ENCODE measurements around the gene NUMB. TPM values are rescaled to one million over a fixed set of nuclear protein-coding genes. Genes with fewer than 3 reads are reported as not detected.

The NUMB gene
- total RNA-seq, 1 experiment from 2014 or later: 22.2 TPM

GRCh38 chr14:73338551-73338950, 119.8 kb downstream of the NUMB start:
- CTCF ChIA-PET: no interaction called here
- BruUV-seq (replicated peaks): no TSS peak
- no peak overlapping the region for H3K4me2 ChIP-seq (ENCODE audit: low read length)

GRCh38 chr14:73333031-73333430, 125.3 kb downstream of the NUMB start:
- ATAC-seq (no peak), DNase-seq (no peak)
- Histone ChIP-seq H3K4me1 (ENCODE audit: insufficient read depth, low read length) (no peaks in the 10 kb centered on the region), H3K9me2 (replicated peaks; ENCODE audit: low read length) (no peaks in the 10 kb centered on the region), H3K27ac (ENCODE audit: low read length) (no peak overlapping the region), H3K9ac (ENCODE audit: low read length) (no peak overlapping the region), H4K20me1 (ENCODE audit: low read length) (no peaks in the 10 kb centered on the region), H3K27me3 (ENCODE audit: low read length) (no peaks in the 10 kb centered on the region), H3F3A (ENCODE audit: low read length, unreplicated experiment) (no peaks in the 10 kb centered on the region), H3K4me2 (ENCODE audit: low read length) (no peak overlapping the region), H3K36me3 (ENCODE audit: low read depth, low read length) (no peaks in the 10 kb centered on the region), H3K4me3 (ENCODE audit: low read length) (no peak overlapping the region), H3K79me2 (ENCODE audit: low read length) (no peaks in the 10 kb centered on the region), H2AFZ (ENCODE audit: low read length) (no peak overlapping the region), H3K9me3 (ENCODE audit: low read length) (no peaks in the 10 kb centered on the region)
- TF ChIP-seq CTCF (conservative IDR thresholded peaks at IDR 0.05; ENCODE audit: low read depth, low read length) (no peak), EZH2 (IDR thresholded peaks at IDR 0.05; ENCODE audit: low read length, unreplicated experiment) (no peak), EZH2phosphoT487 (IDR thresholded peaks at IDR 0.05; ENCODE audit: borderline replicate concordance, low read length) (no peak)
- intact Hi-C loops (cut with micrococcal nuclease): no loop called here
- ChIA-PET CTCF (no interaction called here), POLR2A (ENCODE audit: unreplicated experiment) (interaction anchor here (0.6 kb wide), 1 partner anchor 207 kb away, joined by 4 read pairs; no protein-coding TSS in a partner anchor)
- no TSS peak for BruUV-seq (replicated peaks)

More at GRCh38 chr14:73338551-73338950, 119.8 kb downstream of the NUMB start:
- no peaks in the 10 kb centered on the region for H4K20me1 ChIP-seq (ENCODE audit: low read length)
- no peaks in the 10 kb centered on the region for H3K4me1 ChIP-seq (ENCODE audit: insufficient read depth, low read length)
- no peaks in the 10 kb centered on the region for H3K36me3 ChIP-seq (ENCODE audit: low read depth, low read length)
- H3K79me2 ChIP-seq (ENCODE audit: low read length): no peaks in the 10 kb centered on the region
- H3K27me3 ChIP-seq (ENCODE audit: low read length): no peaks in the 10 kb centered on the region
- no peak overlapping the region for H3K4me3 ChIP-seq (ENCODE audit: low read length)
- no peaks in the 10 kb centered on the region for H3K9me2 ChIP-seq (replicated peaks; ENCODE audit: low read length)
- H2AFZ ChIP-seq (ENCODE audit: low read length): no peak overlapping the region
- H3K9ac ChIP-seq (ENCODE audit: low read length): no peak overlapping the region
- no peaks in the 10 kb centered on the region for H3F3A ChIP-seq (ENCODE audit: low read length, unreplicated experiment)
- ATAC-seq (no peak), DNase-seq (no peak)
- intact Hi-C loops (cut with micrococcal nuclease): no loop called here
- H3K27ac ChIP-seq (ENCODE audit: low read length): no peak overlapping the region
- POLR2A ChIA-PET (ENCODE audit: unreplicated experiment): no interaction called here
- TF ChIP-seq EZH2phosphoT487 (IDR thresholded peaks at IDR 0.05; ENCODE audit: borderline replicate concordance, low read length): no peak
- TF ChIP-seq EZH2 (IDR thresholded peaks at IDR 0.05; ENCODE audit: low read length, unreplicated experiment): no peak
- TF ChIP-seq CTCF (conservative IDR thresholded peaks at IDR 0.05; ENCODE audit: low read depth, low read length): no peak
- H3K9me3 ChIP-seq (ENCODE audit: low read length): no peaks in the 10 kb centered on the region

GRCh38 chr14:73325630-73326299, 132.6 kb downstream of the NUMB start:
- Histone ChIP-seq H3K4me2 (ENCODE audit: low read length) (no peak overlapping the region), H3K27me3 (ENCODE audit: low read length) (no peaks in the 10 kb centered on the region), H3K9me3 (ENCODE audit: low read length) (no peaks in the 10 kb centered on the region), H3K27ac (ENCODE audit: low read length) (no peak overlapping the region), H3F3A (ENCODE audit: low read length, unreplicated experiment) (no peaks in the 10 kb centered on the region), H2AFZ (ENCODE audit: low read length) (no peak overlapping the region), H3K79me2 (ENCODE audit: low read length) (no peaks in the 10 kb centered on the region), H3K9ac (ENCODE audit: low read length) (no peak overlapping the region), H3K4me1 (ENCODE audit: insufficient read depth, low read length) (no peaks in the 10 kb centered on the region), H3K9me2 (replicated peaks; ENCODE audit: low read length) (no peaks in the 10 kb centered on the region), H3K36me3 (ENCODE audit: low read depth, low read length) (no peaks in the 10 kb centered on the region), H4K20me1 (ENCODE audit: low read length) (no peaks in the 10 kb centered on the region), H3K4me3 (ENCODE audit: low read length) (no peak overlapping the region)
- ChIA-PET CTCF (no interaction called here), POLR2A (ENCODE audit: unreplicated experiment) (interaction anchor here (0.6 kb wide), 1 partner anchor 758 kb away, joined by 3 read pairs; the partner anchor contains the start of gene ALDH6A1)
- no peak for DNase-seq
- no peak for ATAC-seq
- TF ChIP-seq EZH2phosphoT487 (IDR thresholded peaks at IDR 0.05; ENCODE audit: borderline replicate concordance, low read length): no peak
- no peak for TF ChIP-seq EZH2 (IDR thresholded peaks at IDR 0.05; ENCODE audit: low read length, unreplicated experiment)
- TF ChIP-seq CTCF (conservative IDR thresholded peaks at IDR 0.05; ENCODE audit: low read depth, low read length): no peak
- no TSS peak for BruUV-seq (replicated peaks)
- intact Hi-C loops (cut with micrococcal nuclease): no loop called here
